Activated CD4-positive, alpha-beta T cell treated with anti-CD3 and anti-CD28 coated beads, Interleukin-2, amount 50 U/mL, for 24 hours (primary cell): ENCODE results near the gene MAB21L4.

ENCODE experiments used
- DNase-seq, 2 donors: peaks; one replicate each; pipeline ENCODE4 v3.0.0-alpha.2; 2020; ENCODE audit warnings: low read depth in 1 of 2, low spot score in 1 of 2

MAB21L4 gene

DNA sequence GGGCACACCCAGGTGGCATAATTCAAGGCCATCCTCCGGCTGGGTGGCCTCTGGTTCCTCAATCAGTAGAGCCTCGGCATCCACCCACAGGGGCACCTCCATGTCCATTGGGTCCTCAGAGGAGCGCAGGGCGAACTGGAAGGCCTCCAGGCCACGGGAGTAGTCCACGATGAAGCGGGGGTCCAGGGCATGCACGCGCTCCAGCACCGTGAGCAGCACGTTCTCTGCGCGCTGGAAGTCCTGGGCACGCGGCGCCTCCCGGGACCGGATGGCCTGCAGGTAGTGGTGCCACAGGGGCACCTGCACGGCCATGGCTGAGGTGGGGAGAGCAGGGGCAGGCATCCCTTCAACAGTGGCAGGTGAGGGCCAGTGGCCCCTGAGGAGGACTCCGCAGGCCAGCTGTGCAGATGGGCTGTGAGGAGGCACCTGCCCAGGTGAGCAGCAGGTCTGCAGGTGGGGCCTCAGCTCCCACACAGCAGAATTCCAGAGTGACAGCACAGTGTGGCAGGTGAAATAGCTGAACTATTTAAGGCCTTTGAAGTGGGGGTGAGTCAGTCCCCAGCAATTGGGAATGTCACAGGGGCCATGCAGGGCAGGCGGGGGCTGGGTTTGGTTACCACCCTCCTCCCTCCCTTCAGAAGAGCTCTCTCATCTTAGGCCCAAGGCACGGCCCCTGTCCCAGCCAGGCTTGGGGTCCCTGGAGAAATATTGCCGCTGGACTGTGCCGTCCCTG, at the start of gene MAB21L4:
MAB21L4 (minus strand) TSS at position 501 of the 733 bp plus-strand sequence; CDS start at position 342, 159 bp downstream.
- no peak for DNase-seq

DNA sequence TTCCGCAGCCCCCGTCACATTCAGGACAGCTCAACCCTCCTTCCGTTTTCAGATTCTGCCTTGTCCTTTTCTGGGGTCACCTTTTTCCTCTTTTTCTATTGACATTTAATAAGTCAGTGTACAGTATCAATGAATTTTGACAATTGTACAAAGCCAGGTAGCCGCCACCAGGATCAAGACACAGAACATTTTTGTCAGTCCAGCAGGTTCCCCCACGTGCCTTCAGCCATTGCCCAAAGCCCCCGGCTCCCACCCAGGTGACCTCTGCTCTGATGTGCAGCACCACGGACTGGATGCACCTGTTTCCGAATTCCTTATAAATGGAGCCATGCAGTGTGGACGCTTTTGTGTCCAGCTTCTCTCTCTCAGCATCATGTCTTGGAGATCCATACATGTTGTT, 40.1 kb upstream of the MAB21L4 start:
- DNase-seq = no peak

DNA sequence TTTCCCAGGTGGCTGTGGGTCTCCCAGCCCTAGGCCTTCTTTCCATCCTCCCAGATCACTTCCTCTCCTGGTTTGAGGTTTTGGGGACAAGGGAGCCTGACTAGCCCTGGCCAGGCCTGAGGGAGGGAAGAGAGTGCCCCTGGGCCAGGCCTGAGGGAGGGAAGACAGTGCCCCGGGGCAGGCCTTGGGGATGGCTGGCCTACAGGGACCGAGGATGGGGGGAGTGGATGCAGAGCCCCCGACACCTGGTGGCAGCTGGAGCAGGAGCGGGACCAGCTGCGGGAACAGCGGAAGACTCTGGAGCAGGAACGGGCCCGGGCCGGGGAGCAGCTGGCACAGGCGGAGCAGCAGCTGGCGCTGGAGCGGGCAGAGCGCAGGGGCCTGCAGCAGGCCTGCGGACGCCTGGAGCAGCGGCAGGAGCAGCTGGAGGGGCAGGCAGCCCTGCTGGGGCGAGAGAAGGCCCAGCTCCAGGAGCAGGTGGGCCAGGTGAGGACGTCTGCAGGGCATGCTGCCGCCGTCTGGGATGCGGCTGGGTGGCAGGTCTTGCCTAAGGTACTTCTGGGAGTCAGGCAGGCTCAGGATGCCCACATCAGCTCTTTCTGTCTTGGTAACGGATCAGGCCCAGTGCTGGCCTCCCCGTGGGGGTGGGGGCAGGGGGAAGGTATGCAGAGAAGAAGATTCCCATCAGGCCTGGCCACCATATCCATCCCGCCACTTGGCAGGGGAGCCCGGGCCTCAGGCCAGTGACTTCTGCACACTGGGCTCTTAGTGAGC, 39.3 kb upstream of the MAB21L4 start:
- no peak for DNase-seq

DNA sequence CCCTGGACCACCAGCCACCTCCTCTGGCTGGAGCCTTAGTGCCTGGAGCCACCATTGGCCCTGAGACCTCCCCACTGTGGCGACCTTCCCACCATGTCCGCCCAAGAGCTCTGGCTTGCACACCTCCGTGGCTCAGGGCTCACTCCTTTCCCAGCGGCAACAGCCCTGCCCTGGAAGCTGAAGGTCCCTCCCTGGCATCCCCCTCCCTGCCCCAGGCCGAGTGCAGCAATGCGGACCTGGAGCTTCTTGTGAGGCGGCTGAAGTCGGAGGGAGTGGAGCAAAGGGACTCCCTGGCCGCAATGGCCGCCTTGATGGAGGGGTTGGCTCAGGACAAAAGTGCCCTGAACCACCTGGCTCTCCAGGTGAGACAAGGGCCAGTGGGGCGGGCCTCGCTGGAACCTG, 38.7 kb upstream of the MAB21L4 start:
- no peak for DNase-seq

DNA sequence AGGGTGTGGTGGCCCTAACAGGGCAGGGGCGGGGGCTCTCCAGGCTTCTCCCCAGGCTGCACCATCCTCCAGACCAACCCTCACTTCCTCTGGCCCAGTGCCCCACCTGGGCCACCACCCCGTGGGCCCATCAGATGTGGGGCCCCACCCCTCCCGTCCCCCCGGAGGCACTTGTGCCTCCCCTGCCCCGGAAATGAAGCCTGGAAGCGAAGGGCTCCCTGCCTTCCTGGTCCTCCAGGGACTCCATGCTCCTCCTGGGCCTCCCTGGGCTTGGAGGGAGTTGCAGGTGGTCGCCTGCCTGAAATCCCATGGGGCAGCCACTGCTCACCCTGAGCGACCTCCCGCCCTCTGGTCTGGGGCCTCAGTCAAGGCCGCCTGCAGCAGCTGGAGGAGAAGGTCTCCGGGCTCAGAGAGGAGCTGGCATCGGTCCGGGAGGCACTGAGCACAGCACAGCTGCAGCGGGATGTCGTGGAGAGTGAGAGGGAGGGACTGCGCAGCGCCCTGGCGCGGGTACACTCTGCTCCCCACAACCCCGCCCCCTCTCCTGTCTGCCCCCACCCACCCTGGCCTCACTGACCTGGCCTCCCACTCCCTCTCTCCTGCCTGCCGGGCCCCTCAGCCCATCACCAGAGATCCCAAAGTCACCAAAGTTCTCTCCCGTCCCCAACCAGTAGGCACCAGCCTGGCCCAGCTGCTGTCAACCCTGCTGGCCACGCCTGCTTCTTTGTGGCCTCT, 38.2 kb upstream of the MAB21L4 start:
- no peak for DNase-seq

DNA sequence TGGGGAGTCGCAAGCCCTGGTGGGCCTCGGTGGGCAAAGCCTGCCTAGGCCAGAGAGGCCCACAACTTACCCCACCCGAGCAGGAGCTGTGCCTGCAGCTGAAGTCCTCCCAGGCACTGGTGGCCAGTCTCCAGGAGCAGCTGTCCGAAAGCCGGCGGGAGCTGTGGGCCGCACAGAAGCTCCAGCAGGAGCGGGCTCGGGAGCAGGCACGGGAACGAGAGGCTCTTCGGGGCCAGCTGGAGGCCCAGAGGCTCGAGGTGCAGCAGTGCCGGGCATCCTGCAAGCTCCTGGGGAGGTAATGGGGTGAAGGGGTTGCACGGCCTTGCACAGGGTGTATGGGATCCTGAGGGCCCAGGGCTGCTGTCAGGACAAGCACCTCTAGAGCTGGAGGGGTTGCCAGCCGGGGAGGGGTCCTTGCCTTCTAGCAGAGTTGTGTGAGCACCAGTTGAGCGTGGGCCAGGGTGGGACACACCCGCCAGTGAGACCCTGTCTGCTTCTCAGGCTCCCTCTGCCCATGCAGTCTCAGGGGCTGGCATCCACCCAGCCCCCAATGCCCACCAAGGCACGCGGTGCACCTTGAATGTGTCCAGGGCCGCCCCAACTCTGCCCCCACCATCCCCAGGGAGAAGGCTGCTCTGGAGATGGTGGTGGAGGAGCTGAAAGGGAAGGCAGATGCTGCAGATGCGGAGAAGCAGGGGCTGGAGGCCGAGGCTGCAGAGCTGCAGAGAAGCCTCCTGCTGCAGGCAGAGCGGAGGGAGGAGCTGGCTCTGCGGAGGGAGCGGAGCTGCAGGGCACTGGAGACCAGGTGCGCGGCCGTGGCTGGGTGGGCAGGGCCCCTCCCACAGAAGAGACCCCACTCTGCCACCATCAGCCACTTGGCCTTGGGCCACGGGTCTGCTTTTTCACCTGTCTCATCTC, 37.4 kb upstream of the MAB21L4 start:
- DNase-seq = no peak

DNA sequence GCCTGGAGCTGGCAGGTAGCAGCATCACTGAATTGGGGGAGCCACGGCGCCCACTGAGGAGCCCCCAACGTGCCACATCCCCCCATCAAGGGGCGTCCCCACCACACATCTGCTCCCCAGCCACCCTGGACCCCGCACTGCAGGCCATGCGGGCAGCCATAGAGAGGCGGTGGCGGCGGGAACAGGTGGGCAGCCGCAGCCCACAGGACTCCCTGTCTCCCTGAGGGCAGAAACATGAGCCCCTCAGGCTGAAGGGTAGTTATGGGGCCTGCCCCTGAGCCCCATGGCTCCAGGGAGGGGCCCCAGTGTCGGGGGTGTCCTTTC, 36.7 kb upstream of the MAB21L4 start:
- DNase-seq = no peak

DNA sequence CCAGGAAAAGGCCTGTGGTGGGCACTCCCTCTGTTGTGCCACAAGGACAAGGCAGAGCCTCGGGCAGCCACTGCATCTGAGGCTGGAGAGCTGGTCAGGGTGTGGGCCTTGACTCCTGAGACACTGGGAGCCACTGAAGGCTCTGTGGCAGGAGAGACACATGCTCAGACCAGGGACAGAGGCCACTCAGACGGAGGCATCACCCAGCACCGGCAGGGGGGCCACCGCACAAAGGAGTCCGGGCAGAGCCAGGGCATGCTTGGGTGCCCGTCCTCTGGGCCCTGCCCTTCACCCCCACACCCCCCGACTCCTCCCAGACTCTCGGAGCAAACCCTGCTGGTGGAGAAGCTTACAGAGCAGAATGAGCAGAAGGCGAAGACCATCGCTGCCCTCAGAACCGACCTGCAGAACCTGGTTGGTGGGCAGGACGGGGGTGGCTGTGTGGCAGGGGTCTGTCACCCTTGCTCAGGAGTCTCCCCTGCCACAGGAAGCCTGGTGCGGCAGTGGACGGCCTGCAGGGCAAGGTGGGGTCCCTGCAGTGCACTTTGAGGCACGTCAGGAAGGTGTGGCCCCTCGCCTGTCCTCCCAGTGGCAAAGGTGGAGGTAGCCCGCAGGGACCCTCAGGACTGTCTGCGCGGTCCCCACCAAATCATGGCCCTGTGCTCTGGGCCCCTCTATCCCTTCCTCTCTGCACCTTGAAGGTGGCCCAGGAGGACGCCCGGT, 36.2 kb upstream of the MAB21L4 start:
- DNase-seq = no peak

DNA sequence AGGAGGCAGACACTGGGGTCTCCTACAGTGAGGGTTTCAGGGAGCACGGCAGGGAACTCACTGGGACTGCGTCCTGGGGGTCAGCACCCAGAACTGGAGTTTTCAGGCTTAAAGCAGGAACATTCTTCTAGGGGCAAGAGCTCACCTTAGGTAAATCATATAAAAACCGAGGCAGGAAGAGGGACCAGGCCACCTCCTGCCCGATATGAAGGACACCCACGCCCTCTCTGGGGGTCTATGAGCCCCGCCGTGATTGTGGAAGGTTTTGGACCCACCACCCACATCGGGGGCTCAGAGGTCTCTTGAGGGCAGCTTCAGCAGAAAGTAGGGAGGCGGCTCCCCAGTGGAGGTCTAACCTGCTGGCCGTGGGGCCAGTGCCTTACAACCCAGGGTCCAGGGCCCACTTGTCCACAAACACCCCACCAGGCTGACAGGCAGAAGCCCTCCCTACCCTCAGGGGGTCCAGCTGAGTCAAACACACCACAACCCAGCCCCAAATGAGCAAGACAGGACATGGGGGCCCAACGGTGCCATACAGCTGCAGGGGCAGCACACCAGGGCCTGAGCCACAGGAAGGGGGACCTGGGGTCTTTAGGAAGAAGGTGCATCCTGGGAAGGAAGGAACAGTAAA, 35.5 kb upstream of the MAB21L4 start:
- DNase-seq = no peak

DNA sequence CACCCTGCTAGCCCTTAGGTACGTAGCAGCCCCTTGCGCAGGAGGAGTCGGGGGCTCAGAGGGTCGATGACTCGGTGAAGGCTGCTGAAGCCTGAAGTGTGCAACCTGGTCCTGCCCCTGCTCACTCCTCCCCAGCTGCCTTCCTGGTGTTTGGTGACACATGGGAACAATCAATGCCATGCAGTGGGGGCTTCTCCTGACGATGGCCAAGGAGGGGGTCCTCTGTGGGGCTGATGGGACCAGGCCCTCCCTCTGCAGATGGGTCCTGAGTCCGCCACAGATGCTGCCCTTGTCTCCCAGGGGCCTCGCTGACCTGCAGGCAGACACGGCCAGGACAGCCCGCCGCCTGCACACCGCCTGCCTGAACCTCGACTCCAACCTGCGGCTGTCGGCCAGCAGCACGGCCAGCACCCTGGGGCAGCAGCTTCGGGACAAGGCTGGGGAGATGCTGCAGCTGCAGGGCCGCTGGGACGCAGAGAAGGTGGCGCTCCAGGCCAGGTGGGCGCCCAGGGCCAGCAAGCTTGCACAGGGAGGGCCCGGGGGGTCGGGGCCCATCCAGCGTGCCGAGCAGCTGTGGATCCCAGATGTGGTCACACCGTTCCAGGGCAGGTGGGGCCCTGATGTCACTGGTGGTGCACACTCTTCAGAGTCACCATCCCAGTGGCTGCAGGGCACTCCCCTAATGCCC, 34.8 kb upstream of the MAB21L4 start:
- DNase-seq = no peak

DNA sequence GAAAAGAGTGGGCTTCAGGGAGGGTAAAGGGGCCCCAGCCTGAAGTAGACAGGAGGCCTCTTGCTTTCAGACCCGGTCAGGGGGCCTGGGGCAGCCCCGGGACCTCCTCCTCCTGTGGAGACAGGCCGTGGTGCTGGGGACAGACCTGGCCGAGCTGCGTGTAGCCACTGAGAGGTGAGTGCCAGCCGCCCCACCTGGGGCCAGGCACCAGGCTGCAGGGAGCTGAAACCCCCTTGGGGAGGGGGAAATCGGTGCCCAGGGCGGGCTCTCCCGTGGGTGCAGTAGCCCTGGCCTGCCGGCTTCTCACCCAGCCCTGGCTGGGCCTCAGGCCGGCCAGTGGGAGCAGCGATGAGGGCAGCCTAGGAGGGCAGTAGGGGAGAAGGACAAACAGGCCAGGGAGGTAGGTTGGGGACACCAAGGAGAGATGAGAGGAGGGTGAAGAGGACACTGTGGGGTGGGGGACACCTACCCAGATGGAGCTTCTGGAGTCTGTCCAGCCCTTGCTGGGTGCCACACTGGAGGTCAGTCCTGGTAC, 34.2 kb upstream of the MAB21L4 start:
- DNase-seq = no peak

DNA sequence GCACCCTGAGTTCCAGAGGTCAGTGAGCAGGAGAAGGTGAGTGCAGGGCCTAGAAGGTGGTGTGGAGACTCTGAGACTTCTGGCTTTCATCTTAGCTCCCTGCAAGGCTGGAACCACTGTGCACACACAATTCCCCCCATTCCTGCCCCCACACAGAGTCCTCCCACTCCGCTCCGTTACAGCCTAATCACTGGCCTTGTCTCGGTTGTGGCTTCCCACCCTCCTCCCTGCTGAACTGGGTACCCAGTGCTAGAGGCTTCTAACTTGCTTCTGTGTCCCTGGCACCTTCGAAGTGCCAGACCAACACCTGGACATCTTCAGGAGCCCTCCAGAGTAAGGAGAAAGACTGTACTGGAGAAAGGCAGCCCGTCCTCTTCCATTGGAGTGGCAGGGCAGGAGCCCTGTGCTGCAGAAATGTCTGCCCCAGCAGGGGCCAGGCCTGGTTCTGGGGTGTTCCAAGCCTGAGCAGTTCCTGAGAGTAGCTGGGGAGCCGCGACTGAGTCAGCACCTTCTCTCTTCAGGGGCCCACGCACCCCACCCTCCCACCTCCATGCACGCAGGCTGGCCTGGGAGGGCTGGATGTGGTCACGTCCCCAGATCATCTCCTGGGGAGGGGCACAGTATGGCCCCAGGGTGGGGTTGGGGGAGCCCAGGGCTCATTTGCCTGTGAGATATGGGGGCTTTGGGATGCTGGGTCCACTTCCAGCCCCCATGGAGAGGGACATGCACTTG, 33.6 kb upstream of the MAB21L4 start:
- no peak for DNase-seq

DNA sequence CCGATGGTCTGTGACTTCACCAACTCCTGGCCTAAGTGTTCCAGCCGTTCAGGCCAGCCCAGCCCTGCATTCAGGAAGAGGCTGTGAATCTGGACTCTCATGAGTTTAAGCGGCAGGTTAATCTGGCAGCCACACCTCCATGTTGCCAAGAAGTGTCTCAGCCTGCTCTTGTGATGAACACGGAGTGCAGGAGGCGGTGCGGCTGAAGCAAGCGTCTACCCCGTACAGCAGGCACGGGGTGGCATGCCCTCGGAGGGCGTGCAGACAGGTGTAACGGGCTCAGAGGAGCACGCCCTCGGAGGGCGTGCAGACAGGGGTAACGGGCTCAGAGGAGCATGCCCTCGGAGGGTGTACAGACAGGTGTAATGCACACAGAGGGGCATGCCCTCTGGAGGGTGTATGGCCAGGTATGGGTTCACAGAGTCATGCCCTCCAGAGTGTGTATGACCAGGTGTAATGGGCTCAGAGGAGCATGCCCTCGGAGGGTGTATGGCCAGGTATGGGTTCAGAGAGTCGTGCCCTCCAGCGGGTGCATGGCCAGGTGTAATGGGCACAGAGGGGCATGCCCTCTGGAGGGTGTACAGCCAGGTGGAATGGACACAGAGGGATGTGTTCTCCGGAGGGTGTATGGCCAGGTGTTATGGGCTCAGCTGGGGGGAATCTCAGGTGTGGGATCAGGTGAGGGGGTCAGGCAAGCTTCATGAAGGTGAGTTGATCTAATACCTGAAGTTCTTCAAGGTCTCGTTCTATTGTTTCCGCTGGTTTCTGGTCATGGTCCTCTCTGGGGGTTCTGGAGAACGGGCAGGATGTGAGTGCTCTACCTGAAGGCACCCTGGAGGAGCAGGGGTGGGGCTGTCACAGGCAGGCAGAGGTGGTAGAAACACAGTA, 32.8 kb upstream of the MAB21L4 start:
- no peak for DNase-seq

DNA sequence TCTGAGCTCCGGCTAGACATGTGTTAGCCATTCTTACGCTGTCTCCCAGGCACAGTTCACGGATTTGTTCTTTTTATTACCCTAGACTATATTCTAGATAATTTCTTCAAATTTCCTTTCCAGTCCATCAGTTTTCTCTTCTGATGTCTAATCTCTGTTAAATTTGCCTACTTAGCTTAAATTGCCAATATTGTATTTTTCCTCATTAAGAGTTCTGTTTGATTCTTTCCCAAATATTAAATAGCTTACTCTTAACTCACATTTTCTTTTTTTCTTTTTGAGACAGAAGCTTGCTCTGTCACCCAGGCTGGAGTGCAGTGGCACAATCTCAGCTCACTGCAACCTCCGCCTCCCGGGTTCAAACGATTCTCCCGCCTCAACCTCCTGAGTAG, 31.4 kb upstream of the MAB21L4 start:
- DNase-seq = no peak

DNA sequence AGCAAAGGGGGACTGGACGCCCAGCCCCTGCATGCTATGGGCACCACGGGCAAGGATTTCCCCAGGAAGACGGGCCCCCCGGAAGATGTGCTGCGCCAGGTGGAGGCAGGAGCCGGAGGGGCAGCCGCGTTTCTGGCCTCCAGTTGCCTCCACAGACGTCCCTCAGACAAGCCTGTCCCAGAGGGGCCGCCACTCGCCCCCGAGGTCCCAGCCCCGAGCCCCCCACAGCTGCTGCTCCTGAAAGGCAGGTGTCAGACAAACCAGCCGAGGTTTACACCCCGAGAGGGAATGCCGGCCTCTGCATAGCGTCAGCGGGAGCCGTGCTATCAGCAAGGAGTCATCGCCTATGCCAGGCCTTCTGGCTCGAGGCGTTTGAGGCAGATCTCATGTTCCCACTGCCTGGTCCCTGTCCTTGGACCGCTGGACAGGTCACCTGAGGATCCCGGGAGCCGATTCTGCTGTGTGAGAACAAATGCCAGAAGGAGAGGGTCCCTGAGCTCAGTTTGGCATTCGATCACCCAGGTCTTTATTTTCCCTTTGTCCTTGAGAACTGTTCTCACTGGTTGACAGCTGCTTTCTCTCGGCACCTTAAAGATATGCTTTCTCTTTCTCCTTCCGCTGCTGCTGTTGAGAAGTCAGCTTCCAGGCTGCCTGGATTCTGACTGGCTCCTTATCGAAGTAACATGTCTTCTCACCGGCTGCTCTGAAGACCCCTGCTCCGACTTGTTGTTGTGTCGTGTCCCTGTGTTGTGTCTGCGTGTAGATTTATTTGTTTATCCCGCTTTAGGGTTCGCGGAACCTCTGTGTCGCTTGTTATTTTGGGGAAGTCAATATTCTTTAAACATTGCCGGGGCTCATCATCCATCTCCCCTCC, 30.8 kb upstream of the MAB21L4 start:
- no peak for DNase-seq
